ENCODE measurements around the gene VILL. TPM values are rescaled to one million over a fixed set of nuclear protein-coding genes. Genes with fewer than 3 reads are reported as not detected.

VILL gene
- total RNA-seq, 1 donor from 2014 or later, result 16.9 TPM

DNA sequence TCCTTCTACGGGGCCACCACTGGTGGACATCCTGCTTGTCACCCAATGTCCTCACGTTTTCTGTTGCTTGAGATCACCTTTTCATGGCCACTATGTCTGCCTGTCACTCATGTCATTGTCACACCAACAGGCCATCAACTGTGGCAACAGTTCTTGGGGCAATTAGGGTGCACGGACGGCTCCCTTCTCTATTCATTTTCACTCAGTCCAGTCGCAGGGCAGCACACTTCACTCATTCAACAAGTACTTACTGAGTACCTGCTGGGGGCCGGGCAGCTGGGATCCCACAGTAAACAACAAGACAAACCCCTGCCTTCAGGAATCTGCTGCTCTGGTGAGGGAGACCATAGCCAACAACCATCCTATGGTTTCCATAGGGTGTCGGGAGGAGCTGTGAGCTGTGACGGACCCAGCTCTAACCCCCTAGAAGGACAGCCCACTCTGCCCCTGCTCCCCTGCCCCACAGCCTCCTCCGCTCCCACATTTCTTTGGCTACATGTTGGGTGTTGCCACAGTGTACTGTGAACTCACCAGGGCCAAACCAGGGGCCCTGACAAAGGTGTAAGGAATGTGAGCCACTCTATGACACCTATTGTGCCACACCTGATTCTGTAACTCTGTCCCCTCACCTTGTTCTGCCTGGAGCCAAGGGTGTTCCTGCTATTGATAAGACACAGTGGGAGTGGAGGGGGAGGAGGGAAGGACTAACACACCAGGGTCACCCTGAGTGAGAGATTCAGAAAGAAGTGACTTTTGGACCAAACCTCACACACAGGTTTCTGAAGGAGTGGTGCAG lies 1.9 kb downstream of the VILL start:
- Mint-ChIP-seq H3K4me3 (peak overlapping the region; percentile 89), H3K9me3 (no peaks in the 10 kb centered on the region), H3K27me3 (no peaks in the 10 kb centered on the region), H3K4me1 (ENCODE audit: unreplicated experiment) (peaks cover 51% of the 10 kb centered on the region), H3K27ac (peak overlapping the region; percentile 98), H3K36me3 (peaks cover 7% of the 10 kb centered on the region)
- TF ChIP-seq, protein P1, sequence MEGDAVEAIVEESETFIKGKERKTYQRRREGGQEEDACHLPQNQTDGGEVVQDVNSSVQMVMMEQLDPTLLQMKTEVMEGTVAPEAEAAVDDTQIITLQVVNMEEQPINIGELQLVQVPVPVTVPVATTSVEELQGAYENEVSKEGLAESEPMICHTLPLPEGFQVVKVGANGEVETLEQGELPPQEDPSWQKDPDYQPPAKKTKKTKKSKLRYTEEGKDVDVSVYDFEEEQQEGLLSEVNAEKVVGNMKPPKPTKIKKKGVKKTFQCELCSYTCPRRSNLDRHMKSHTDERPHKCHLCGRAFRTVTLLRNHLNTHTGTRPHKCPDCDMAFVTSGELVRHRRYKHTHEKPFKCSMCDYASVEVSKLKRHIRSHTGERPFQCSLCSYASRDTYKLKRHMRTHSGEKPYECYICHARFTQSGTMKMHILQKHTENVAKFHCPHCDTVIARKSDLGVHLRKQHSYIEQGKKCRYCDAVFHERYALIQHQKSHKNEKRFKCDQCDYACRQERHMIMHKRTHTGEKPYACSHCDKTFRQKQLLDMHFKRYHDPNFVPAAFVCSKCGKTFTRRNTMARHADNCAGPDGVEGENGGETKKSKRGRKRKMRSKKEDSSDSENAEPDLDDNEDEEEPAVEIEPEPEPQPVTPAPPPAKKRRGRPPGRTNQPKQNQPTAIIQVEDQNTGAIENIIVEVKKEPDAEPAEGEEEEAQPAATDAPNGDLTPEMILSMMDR (conservative IDR thresholded peaks at IDR 0.05), result no peak
- no peak for DNase-seq (ENCODE audit: extremely low spot score, unreplicated experiment)

DNA sequence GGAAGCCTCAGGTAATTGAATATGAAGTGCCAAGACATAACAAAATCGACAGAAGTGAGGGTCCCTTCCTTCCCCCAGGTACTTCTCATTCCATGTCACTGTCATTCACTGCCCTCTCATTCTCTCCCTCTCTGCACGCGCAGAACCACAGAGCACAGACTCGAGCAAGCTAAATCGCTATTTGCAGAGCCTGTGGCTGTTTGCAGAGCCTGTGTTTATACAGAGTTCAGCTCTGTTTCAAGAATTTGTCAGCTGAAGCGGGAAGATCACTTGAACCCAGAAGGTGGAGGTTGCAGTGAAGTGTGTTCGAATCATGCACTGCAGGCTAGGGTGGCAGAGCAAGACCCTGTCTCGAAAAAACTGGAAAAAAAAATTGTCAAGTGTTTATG lies 2.5 kb downstream of the VILL start:
- Mint-ChIP-seq H3K4me3 (peak overlapping the region; percentile 89), H3K4me1 (ENCODE audit: unreplicated experiment) (peaks cover 48% of the 10 kb centered on the region), H3K27me3 (no peaks in the 10 kb centered on the region), H3K27ac (peak overlapping the region; percentile 98), H3K36me3 (peaks cover 7% of the 10 kb centered on the region), H3K9me3 (no peaks in the 10 kb centered on the region)
- no peak for DNase-seq (ENCODE audit: extremely low spot score, unreplicated experiment)
- TF ChIP-seq, protein P1 (conservative IDR thresholded peaks at IDR 0.05), result no peak

DNA sequence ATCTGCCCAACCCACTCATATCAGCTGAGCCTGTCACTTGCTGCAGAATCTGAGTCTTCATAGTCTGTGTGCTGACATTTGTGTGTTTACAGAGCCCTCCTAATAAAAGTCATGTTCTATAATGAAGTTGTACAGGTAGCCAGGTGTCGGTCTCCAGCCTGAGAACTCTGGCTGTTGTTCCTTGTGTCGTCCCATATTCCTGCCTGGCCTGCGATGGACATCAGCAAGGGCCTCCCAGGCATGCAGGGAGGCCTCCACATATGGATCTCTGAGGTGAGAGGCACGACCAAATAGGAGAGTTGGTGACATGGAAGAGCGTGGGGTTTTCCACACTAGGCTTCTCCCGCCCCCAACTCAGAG lies 2.9 kb downstream of the VILL start:
- Mint-ChIP-seq H3K9me3 (no peaks in the 10 kb centered on the region), H3K36me3 (peaks cover 7% of the 10 kb centered on the region), H3K4me1 (ENCODE audit: unreplicated experiment) (peaks cover 45% of the 10 kb centered on the region), H3K27me3 (no peaks in the 10 kb centered on the region), H3K27ac (peak overlapping the region; percentile 98), H3K4me3 (peak overlapping the region; percentile 89)
- DNase-seq (ENCODE audit: extremely low spot score, unreplicated experiment), result no peak
- TF ChIP-seq, protein P1 (conservative IDR thresholded peaks at IDR 0.05), result no peak

DNA sequence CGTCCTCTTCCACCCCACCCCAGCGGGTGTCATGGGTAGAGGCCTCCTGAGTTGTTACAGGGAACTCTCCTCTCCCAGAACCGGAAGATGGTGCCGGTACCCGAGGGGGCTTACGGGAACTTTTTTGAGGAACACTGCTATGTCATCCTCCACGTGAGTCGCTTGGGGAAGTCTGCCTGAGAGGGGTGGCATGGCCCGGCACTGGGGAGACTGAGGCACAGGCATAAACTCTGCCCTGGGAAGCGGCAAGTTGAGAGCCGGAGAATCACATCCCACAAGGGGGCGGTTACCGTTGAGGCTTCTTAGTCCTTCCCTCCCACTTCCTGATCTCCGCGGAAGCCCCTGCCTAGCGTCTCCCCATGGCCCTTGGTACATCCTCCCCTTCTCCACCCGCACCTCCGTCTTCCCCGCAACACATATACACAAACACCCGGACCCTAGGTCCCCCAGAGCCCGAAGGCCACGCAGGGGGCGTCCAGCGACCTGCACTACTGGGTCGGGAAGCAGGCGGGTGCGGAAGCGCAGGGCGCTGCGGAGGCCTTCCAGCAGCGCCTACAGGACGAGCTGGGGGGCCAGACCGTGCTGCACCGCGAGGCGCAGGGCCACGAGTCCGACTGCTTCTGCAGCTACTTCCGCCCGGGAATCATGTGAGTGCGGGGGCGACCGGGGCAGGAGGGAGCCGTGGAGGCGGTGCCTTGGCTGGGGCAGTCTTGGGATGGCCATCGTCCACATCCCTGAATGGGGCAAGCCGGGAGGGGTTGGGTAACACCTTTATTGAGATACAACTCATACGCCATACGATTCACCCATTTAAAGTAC lies 3.4 kb downstream of the VILL start:
- TF ChIP-seq, protein P1 (conservative IDR thresholded peaks at IDR 0.05), result no peak
- H3K4me3 Mint-ChIP-seq, result peak overlapping the region; percentile 89
- H3K27ac Mint-ChIP-seq, result peak overlapping the region; percentile 98
- no peaks in the 10 kb centered on the region for H3K9me3 Mint-ChIP-seq
- no peak for DNase-seq (ENCODE audit: extremely low spot score, unreplicated experiment)
- peaks cover 7% of the 10 kb centered on the region for H3K36me3 Mint-ChIP-seq
- H3K4me1 Mint-ChIP-seq (ENCODE audit: unreplicated experiment), result peaks cover 44% of the 10 kb centered on the region
- H3K27me3 Mint-ChIP-seq, result no peaks in the 10 kb centered on the region

DNA sequence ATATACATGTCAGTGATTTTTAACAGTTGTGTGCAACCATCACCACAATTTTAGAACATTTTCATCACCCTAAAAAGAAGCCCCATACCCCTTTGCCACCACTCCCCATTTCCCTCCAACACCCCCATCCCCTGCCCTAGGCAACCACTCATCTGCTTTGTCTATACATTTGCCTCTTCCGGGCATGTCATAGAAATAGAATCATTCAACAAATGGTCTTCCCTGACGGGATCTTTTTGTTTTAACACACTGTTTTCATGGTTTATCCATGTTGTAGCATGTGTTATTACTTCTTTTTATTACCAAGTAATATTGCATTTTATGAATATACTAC lies 4.0 kb downstream of the VILL start:
- peak overlapping the region; percentile 98 for H3K27ac Mint-ChIP-seq
- TF ChIP-seq, protein P1 (conservative IDR thresholded peaks at IDR 0.05), result no peak
- peaks cover 45% of the 10 kb centered on the region for H3K4me1 Mint-ChIP-seq (ENCODE audit: unreplicated experiment)
- H3K27me3 Mint-ChIP-seq, result no peaks in the 10 kb centered on the region
- peaks cover 9% of the 10 kb centered on the region for H3K36me3 Mint-ChIP-seq
- no peak for DNase-seq (ENCODE audit: extremely low spot score, unreplicated experiment)
- peak overlapping the region; percentile 89 for H3K4me3 Mint-ChIP-seq
- H3K9me3 Mint-ChIP-seq, result no peaks in the 10 kb centered on the region

Data from type B pancreatic cell (in vitro differentiated cells).